DOHH2 (cell line): ENCODE measurements around the gene DSP.

Experiments used
- CTCF ChIP-seq: fragments of 200-600 bp; sonication (generic); IDR thresholded peaks from one replicate; pipeline ENCODE4 v1.5.1; 2014; ENCODE audit warnings: antibody characterized with exemption, mild to moderate bottlenecking, low read depth, low read length; ENCODE audit not compliant: poor library complexity, severe bottlenecking
- EZH2phosphoT487 ChIP-seq: fragments of 200-600 bp; sonication (generic); IDR thresholded peaks from 2 replicates; pipeline ENCODE4 v1.6.1; 2017; ENCODE audit warnings: borderline replicate concordance, mild to moderate bottlenecking, antibody characterized with exemption, low read length, moderate library complexity, mixed read lengths

DNA sequence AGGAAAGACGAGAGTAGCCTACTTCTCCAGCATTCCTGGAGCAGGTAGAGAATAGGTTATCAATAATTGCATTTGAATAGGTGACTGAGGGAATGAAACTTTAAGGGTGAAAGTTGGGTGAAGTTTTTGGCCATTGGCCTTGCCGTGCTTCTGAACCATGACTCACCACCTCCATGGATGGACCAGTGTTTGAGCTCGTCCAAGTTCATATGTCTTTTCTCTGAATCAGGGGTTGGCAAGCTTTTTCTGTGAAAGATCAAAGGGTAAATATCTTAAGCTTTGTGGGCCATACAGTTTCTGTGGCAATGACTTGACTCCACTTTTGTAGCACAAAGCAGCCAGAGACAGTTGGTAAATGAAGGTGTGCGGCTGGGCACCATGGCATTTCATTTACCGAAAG lies 80.3 kb downstream of the DSP start:
- TF ChIP-seq CTCF, result no peak
- TF ChIP-seq EZH2phosphoT487, result no peak
